Femur (tissue), 1 donor: Measurements from ENCODE around the gene CFAP99.
"Not testable (repeated sequence)": the region's sequence is repeated elsewhere in the genome, so short reads cannot be mapped to it uniquely, and the experiment has no call there.

Experiments
- DNase-seq: peaks from one replicate; pipeline ENCODE4 v3.0.0-alpha.2; 2017

The CFAP99 gene

GRCh38 chr4:2449511-2450392, 31.0 kb downstream of the CFAP99 start:
- no peak for DNase-seq

- no peak for DNase-seq
Measured at GRCh38 chr4:2450394-2451035, 31.8 kb downstream of the CFAP99 start.

- no peak for DNase-seq
Measured at GRCh38 chr4:2451036-2451520, 32.3 kb downstream of the CFAP99 start.

GRCh38 chr4:2451821-2452785, 33.3 kb downstream of the CFAP99 start:
- no peak for DNase-seq

GRCh38 chr4:2457481-2458295, 38.9 kb downstream of the CFAP99 start:
- DNase-seq: no peak

GRCh38 chr4:2458546-2459491, 40.1 kb downstream of the CFAP99 start:
- no peak for DNase-seq

- no peak for DNase-seq
Measured at GRCh38 chr4:2459589-2460349, 41.0 kb downstream of the CFAP99 start.

GRCh38 chr4:2461246-2461960, 42.6 kb downstream of the CFAP99 start:
- DNase-seq: no peak

GRCh38 chr4:2462218-2462991, 43.6 kb downstream of the CFAP99 start:
- peak; percentile 83 for DNase-seq

GRCh38 chr4:2462992-2463762, 44.4 kb downstream of the CFAP99 start:
- no peak for DNase-seq

- DNase-seq: no peak
Measured at GRCh38 chr4:2465032-2465431, 46.3 kb downstream of the CFAP99 start.

GRCh38 chr4:2465544-2465943, 46.8 kb downstream of the CFAP99 start:
- DNase-seq: not testable (repeated sequence)

- DNase-seq: peak; percentile 98
Measured at GRCh38 chr4:2468456-2469191, 49.9 kb downstream of the CFAP99 start, which contains the start of gene RNF4. RNF4 (plus strand) TSS chr4:2469106; CDS start chr4:2490494, 21,388 bp downstream.

GRCh38 chr4:2469192-2469984, 50.6 kb downstream of the CFAP99 start:
- peak; percentile 51 for DNase-seq

- no peak for DNase-seq
Measured at GRCh38 chr4:2470791-2471190, 52.0 kb downstream of the CFAP99 start.

- DNase-seq: no peak
Measured at GRCh38 chr4:2472187-2472586, 53.4 kb downstream of the CFAP99 start.
